Prostate gland (tissue), 2 donors: ENCODE results near the gene PRKG1.

Source experiments
- POLR2A ChIP-seq: fragments of 450-650 bp; IDR thresholded peaks from one replicate; pipeline ENCODE4 v1.6.1; 2016; ENCODE audit warnings: antibody characterized with exemption, mild to moderate bottlenecking
- POLR2AphosphoS5 ChIP-seq: sonication (generic); formaldehyde crosslinking; IDR thresholded peaks from one replicate; pipeline ENCODE4 v1.6.1; 2017; ENCODE audit warnings: antibody characterized with exemption
- TF ChIP-seq, protein P1 (sequence below), 4 experiments: fragments of 200-600 bp in 2 of 4; fragments of 450-650 bp in 2 of 4; sonication (generic) in 2 of 4; IDR thresholded peaks; 1 replicate in 3 of 4; 2 replicates in 1 of 4; pipeline ENCODE4 v1.5.1; 2016 to 2019; ENCODE audit warnings: antibody characterized with exemption in 4 of 4, mild to moderate bottlenecking in 2 of 4, moderate library complexity in 2 of 4

DNA sequence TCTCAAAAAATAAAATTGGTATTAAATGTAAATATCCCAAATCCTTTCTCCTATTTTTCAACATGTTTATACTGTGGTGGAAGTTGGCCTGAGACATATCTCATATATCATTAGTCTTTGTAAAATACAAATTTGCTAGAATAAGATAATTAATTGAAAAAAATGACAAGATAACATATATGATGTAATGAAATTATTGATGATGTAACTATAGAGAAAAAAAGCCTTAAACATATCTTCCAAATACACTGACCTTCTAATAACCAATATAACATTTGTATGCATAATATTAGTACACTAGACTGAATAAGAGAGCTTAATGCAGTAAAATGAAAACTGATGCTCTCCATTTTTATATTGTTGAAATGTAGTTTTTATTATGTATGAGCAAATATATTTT, 104.3 kb downstream of the PRKG1 start:
- TF ChIP-seq, protein P1, sequence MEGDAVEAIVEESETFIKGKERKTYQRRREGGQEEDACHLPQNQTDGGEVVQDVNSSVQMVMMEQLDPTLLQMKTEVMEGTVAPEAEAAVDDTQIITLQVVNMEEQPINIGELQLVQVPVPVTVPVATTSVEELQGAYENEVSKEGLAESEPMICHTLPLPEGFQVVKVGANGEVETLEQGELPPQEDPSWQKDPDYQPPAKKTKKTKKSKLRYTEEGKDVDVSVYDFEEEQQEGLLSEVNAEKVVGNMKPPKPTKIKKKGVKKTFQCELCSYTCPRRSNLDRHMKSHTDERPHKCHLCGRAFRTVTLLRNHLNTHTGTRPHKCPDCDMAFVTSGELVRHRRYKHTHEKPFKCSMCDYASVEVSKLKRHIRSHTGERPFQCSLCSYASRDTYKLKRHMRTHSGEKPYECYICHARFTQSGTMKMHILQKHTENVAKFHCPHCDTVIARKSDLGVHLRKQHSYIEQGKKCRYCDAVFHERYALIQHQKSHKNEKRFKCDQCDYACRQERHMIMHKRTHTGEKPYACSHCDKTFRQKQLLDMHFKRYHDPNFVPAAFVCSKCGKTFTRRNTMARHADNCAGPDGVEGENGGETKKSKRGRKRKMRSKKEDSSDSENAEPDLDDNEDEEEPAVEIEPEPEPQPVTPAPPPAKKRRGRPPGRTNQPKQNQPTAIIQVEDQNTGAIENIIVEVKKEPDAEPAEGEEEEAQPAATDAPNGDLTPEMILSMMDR (IDR thresholded peaks at IDR 0.05) = no peak
- TF ChIP-seq POLR2A = no peak
- no peak for TF ChIP-seq POLR2AphosphoS5
